HG03558 (cell line): ENCODE data around the gene TOB1.
"Not testable (repeated sequence)": the region's sequence is repeated elsewhere in the genome, so short reads cannot be mapped to it uniquely, and the experiment has no call there.

Experiments
- ATAC-seq: cut with Tn5 transposase; IDR thresholded peaks from one replicate; pipeline ENCODE4 v1.9.1; 2021; ENCODE audit warnings: moderate number of reproducible peaks; ENCODE audit not compliant: unreplicated experiment; ENCODE audit errors: extremely low read depth

Gene TOB1

GRCh38 chr17:50899005-50899460 lies 32.9 kb upstream of the TOB1 start:
- ATAC-seq, result no peak

- no peak for ATAC-seq
Observed at GRCh38 chr17:50898369-50899004, 32.3 kb upstream of the TOB1 start.

GRCh38 chr17:50894513-50894912 lies 28.4 kb upstream of the TOB1 start:
- not testable (repeated sequence) for ATAC-seq

- no peak for ATAC-seq
Observed at GRCh38 chr17:50893183-50893993, 27.2 kb upstream of the TOB1 start.

GRCh38 chr17:50892101-50892776 lies 26.1 kb upstream of the TOB1 start:
- ATAC-seq, result no peak

- ATAC-seq, result no peak
Observed at GRCh38 chr17:50891577-50891989, 25.4 kb upstream of the TOB1 start.

GRCh38 chr17:50890675-50891516 lies 24.7 kb upstream of the TOB1 start:
- no peak for ATAC-seq

GRCh38 chr17:50889528-50890118 lies 23.5 kb upstream of the TOB1 start:
- ATAC-seq, result no peak

GRCh38 chr17:50887705-50888245 lies 21.6 kb upstream of the TOB1 start:
- ATAC-seq, result no peak

- no peak for ATAC-seq
Observed at GRCh38 chr17:50884439-50885311, 18.5 kb upstream of the TOB1 start.

- no peak for ATAC-seq
Observed at GRCh38 chr17:50883850-50884438, 17.8 kb upstream of the TOB1 start.

GRCh38 chr17:50882851-50883250 lies 16.7 kb upstream of the TOB1 start:
- ATAC-seq, result no peak

- no peak for ATAC-seq
Observed at GRCh38 chr17:50881182-50881581, 15.0 kb upstream of the TOB1 start.

GRCh38 chr17:50879086-50879485 lies 12.9 kb upstream of the TOB1 start:
- ATAC-seq, result no peak

- ATAC-seq, result no peak
Observed at GRCh38 chr17:50877838-50878237, 11.7 kb upstream of the TOB1 start.

GRCh38 chr17:50877042-50877441 lies 10.9 kb upstream of the TOB1 start:
- not testable (repeated sequence) for ATAC-seq

- no peak for ATAC-seq
Observed at GRCh38 chr17:50875074-50875473, 8.9 kb upstream of the TOB1 start.

- no peak for ATAC-seq
Observed at GRCh38 chr17:50872710-50873424, 6.7 kb upstream of the TOB1 start.
